Stimulated activated CD4-positive, alpha-beta T cell treated with anti-CD3 and anti-CD28 coated beads, Interleukin-4, amount 100 ng/mL, for 24 hours (primary cell): ENCODE measurements around the gene LRGUK.
A peak's percentile ranks its signal among the peaks of the same experiment; 100 is the strongest.
"Not testable (repeated sequence)": the region's sequence is repeated elsewhere in the genome, so short reads cannot be mapped to it uniquely, and the experiment has no call there.

ENCODE experiments used
- DNase-seq: peaks from one replicate; pipeline ENCODE4 v3.0.0-alpha.2; 2020

The LRGUK gene, protein sequence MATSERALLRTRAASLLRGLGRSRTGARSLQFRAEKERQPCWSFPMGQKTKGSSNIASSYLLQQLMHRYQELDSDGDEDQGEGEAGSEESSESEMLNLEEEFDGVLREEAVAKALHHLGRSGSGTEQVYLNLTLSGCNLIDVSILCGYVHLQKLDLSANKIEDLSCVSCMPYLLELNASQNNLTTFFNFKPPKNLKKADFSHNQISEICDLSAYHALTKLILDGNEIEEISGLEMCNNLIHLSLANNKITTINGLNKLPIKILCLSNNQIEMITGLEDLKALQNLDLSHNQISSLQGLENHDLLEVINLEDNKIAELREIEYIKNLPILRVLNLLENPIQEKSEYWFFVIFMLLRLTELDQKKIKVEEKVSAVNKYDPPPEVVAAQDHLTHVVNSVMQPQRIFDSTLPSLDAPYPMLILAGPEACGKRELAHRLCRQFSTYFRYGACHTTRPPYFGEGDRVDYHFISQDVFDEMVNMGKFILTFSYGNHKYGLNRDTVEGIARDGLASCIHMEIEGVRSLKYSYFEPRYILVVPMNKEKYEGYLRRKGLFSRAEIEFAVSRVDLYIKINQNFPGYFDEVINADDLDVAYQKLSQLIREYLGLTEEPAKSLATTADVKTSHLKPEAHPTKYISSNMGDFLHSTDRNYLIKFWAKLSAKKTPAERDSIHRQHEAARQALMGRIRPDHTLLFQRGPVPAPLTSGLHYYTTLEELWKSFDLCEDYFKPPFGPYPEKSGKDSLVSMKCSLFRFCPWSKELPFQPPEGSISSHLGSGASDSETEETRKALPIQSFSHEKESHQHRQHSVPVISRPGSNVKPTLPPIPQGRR

DNA sequence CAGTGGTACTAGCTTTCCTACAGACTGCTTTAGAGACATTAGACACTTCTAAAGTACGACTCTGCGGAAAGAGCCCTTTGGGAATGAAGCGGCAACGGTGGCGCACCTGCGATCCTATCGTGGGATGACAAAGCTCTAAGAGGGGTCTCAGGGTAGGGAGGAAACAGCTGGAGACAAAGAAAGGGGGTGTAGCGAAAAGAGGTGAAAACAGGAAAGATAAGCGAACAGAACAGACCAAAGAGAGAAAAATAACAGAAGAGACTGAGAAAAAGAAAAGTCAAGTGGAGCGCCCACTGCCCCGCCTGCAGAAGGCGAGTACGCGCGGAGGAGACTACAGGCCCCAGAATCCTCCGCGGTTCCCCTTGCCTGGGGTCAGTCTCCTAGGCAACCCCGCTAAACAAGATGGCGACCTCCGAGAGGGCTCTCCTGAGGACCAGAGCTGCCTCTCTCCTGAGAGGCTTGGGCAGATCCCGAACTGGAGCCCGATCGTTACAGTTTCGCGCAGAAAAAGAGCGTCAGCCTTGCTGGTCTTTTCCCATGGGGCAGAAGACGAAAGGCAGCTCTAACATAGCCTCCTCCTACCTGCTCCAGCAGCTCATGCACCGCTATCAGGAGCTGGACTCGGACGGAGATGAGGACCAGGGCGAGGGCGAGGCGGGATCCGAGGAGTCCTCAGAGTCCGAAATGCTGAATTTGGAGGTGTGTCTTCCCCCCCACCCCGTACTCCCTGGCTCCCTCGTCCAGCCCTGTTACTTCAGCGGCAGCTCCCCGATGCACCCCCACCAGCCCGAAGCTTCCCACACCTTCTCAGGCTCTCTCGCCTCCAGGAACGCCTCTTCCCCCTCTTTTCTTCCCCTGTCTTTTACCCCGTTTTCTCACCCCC, at the start of gene LRGUK:
Gene LRGUK (plus strand): TSS at position 375 of the 883 bp plus-strand sequence. CDS start 28 bp downstream, at position 403.
- DNase-seq: peak; percentile 80

- DNase-seq: not testable (repeated sequence)
These were observed 49.6 kb upstream of the LRGUK start for GRCh38 chr7:134077560-134077959.

- no peak for DNase-seq
These were observed 48.1 kb upstream of the LRGUK start for GRCh38 chr7:134078991-134079390.

GRCh38 chr7:134081695-134082094, 45.4 kb upstream of the LRGUK start:
- DNase-seq: no peak

GRCh38 chr7:134083766-134084487, 43.2 kb upstream of the LRGUK start:
- DNase-seq: no peak

- no peak for DNase-seq
These were observed 42.5 kb upstream of the LRGUK start for GRCh38 chr7:134084488-134085144.

GRCh38 chr7:134085311-134085710, 41.8 kb upstream of the LRGUK start:
- DNase-seq: no peak

GRCh38 chr7:134086998-134087735, 40.0 kb upstream of the LRGUK start:
- no peak for DNase-seq

DNA sequence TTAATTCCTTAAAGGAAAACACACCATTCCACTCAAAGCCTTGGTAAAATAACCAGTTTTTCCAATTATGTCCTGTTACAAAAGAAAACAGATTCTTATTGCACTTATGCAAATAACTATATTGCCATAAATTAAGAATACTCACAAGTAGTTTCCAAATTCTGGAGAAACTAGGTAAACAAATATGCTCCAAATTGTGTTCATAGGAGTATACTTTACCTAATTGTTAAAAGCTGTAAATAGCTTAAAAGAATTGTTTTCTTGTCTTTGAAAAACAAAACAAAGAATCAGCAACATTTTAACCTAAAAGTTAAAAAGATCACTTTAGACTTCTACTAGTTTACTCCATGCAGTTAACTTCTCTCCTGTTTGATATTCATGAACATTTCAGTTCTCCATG, 38.9 kb upstream of the LRGUK start:
- DNase-seq: no peak

GRCh38 chr7:134089446-134089845, 37.7 kb upstream of the LRGUK start:
- no peak for DNase-seq

- DNase-seq: no peak
These were observed 29.1 kb upstream of the LRGUK start for GRCh38 chr7:134098072-134098471.

- no peak for DNase-seq
These were observed 25.4 kb upstream of the LRGUK start for GRCh38 chr7:134101716-134102115.

- DNase-seq: no peak
These were observed 23.0 kb upstream of the LRGUK start for GRCh38 chr7:134104166-134104565.

DNA sequence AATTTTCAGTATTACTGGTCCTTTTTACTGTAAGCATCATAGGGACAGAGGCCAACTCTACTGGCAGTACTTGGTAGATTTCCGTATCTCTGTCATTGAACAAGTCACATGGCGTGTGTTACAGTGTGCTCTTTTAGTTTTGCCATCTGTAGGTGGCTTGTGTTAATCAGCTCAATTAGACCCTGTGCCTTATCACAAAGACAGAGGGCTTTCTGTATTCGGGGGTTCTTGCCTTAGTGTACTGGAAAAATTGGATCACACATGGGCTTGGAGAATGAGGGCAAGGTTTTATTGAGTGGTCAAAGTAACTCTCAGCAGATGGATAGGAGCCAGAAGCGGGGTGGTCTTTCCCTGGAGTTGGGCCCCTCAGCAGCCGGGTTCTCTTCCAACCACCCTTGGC, 21.3 kb upstream of the LRGUK start:
- DNase-seq: no peak

- DNase-seq: no peak
These were observed 18.3 kb upstream of the LRGUK start for GRCh38 chr7:134108802-134109201.

DNA sequence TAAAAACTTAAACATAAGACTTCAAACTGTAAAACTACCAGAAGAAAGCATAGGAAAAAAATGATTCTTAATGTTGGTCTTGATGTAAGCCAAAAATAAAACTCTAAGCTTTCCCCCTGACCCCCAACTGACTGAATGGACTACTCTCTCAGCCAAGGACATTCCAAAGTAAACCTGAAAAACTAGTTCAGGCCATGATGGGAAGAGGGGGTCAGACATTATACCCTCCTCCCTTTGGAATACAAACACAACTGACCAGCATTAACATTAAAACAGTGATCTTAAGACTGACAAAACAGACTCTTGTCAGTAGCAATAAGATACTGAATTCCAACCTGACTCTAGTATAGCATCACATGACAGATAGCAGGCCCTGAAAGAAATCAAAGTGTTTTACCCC, 13.5 kb upstream of the LRGUK start:
- DNase-seq: no peak

DNA sequence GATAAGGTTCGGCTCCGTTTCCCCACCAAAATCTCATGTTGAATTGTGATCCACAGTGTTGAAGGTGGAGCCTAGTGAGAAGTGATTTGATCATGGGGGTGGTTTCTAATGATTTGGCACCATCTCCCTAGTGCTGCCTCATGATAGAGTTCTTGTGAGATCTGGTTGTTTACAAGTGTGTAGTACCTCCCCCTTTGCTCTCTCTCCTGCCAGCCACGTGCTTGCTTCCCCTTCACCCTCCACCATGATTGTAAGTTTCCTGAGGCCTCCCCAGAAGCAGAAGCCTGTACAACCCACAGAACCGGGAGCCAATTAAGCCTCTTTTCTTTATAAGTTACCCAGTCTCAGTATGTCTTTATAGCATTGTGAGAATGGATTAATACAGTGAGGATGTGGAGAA, 12.1 kb upstream of the LRGUK start:
- no peak for DNase-seq

DNA sequence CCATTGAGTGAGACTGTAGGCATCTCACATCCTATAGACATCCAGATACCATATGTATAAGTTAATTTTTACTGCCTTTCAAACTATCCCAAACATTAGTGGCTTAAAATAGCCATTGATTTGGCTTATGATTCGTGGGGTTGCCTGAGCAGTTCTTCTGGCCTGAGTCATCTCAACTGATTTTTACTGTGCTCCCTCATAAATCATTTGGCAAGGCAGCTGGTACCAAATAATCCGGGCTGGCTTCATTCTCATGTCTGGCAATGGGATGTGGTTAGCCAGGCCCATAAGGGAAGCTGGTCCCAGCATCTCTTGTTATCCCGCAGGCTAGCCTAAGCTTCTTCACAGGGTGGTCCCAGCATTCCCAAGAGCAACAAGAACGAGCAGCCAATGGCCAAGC, 6.7 kb upstream of the LRGUK start:
- DNase-seq: no peak

DNA sequence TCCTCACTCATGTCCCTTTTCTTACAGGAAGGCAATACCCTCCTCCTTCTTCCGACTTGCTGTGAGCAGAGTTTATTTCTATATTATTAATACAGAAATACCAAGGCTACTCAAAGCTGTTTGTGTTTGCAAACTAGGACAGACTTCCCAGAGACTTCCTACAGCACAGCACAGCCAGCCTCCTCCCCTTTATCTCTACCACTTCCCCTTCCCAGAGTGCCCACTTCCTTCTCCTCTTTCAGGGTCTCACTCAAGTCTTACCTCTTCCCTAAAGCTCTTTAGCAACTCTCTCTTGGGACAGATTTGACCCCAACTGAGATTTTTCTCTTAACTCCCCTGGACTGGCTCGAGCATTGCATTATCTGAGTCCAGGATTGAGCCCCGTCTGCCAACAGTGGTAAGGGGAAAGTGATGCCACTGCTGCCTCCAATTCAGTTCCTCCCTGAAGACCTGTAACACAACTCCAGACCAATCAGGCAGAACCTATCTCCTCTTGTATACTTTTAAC, 5.5 kb upstream of the LRGUK start:
- no peak for DNase-seq

GRCh38 chr7:134122980-134123379, 4.2 kb upstream of the LRGUK start:
- DNase-seq: no peak

- DNase-seq: no peak
These were observed 994 bp upstream of the LRGUK start for GRCh38 chr7:134126146-134126545.
